Endothelial cell of umbilical vein (primary cell): ENCODE measurements around the gene OTULINL.

Source experiments
- CTCF ChIP-seq, 2 donors: IDR thresholded peaks; 1 replicate in 1 of 2; 2 replicates in 1 of 2; pipeline ENCODE4 v1.5.1; 2011; ENCODE audit warnings: low read length in 2 of 2, mild to moderate bottlenecking in 2 of 2, moderate library complexity in 2 of 2, control low read depth in 1 of 2, inconsistent platforms in 1 of 2, low read depth in 1 of 2; ENCODE audit not compliant: insufficient read depth in 1 of 2; ENCODE audit errors: extremely low read depth in 1 of 2
- EZH2 ChIP-seq: IDR thresholded peaks from 2 replicates; pipeline ENCODE4 v1.6.1; 2012; ENCODE audit warnings: borderline replicate concordance, low read depth, mild to moderate bottlenecking, moderate library complexity, low read length, inconsistent platforms; ENCODE audit not compliant: severe bottlenecking
- GATA2 ChIP-seq: IDR thresholded peaks from 2 replicates; pipeline ENCODE4 v1.7.0; 2011; ENCODE audit warnings: low read depth, mild to moderate bottlenecking, moderate library complexity, mixed read lengths, low read length; ENCODE audit not compliant: insufficient read length, insufficient read depth
- JUN ChIP-seq: IDR thresholded peaks from 2 replicates; pipeline ENCODE4 v1.6.1; 2011; ENCODE audit warnings: borderline replicate concordance, low read depth; ENCODE audit not compliant: insufficient read length, insufficient read depth
- MAX ChIP-seq: IDR thresholded peaks from 2 replicates; pipeline ENCODE4 v1.6.1; 2011; ENCODE audit not compliant: insufficient read depth, insufficient read length
- MYC ChIP-seq: IDR thresholded peaks from one replicate; pipeline ENCODE4 v1.6.1; 2011; ENCODE audit warnings: mild to moderate bottlenecking, low read depth, low read length
- POLR2A ChIP-seq: IDR thresholded peaks from 2 replicates; pipeline ENCODE4 v1.6.1; 2012; ENCODE audit warnings: low read depth, mild to moderate bottlenecking, control low read depth, low read length
- POLR2AphosphoS5 ChIP-seq: IDR thresholded peaks from 2 replicates; pipeline ENCODE4 v1.6.1; 2012; ENCODE audit warnings: low read depth, mild to moderate bottlenecking, control low read depth, low read length, moderate library complexity; ENCODE audit not compliant: insufficient read depth

- TF ChIP-seq POLR2AphosphoS5 (no peak), MAX (no peak), CTCF (IDR thresholded peaks at IDR 0.05; ENCODE audit: extremely low read depth in 1 of 2, insufficient read depth in 1 of 2, low read depth in 1 of 2, low read length in 2 of 2) (no peak), MYC (no peak), EZH2 (no peak), POLR2A (no peak), JUN (no peak), GATA2 (no peak)
Measured at GRCh38 chr5:14655146-14655741, 73.7 kb downstream of the OTULINL start.
